Liver (tissue), 9 donors: ENCODE measurements around the gene CD55. TPM values are rescaled to one million over a fixed set of nuclear protein-coding genes. Genes with fewer than 3 reads are reported as not detected.

Experiments used
- DNase-seq: peaks from one replicate; pipeline ENCODE4 v3.0.0-alpha.2; 2017; ENCODE audit warnings: low spot score
- H3K27ac ChIP-seq, 2 donors: one replicate each; pipeline ENCODE4 v1.7.0; 2013; ENCODE audit warnings: inconsistent platforms in 2 of 2, low read length in 2 of 2, control low read depth in 1 of 2, low read depth in 1 of 2, mild to moderate bottlenecking in 1 of 2
- H3K27me3 ChIP-seq, 4 donors: one replicate each; pipeline versions ENCODE4 v1.6.1 to v1.7.0; 2013; ENCODE audit warnings: low read length in 3 of 4, inconsistent platforms in 1 of 4, mild to moderate bottlenecking in 1 of 4, moderate library complexity in 1 of 4; ENCODE audit not compliant: control insufficient read depth in 4 of 4, insufficient read depth in 4 of 4
- H3K36me3 ChIP-seq, 4 donors: one replicate each; pipeline versions ENCODE4 v1.6.1 to v1.7.0; 2013; ENCODE audit warnings: low read length in 3 of 4, mild to moderate bottlenecking in 3 of 4, low read depth in 1 of 4, moderate library complexity in 1 of 4; ENCODE audit not compliant: control insufficient read depth in 4 of 4, insufficient read depth in 3 of 4
- H3K4me1 ChIP-seq, 4 donors: one replicate each; pipeline versions ENCODE4 v1.6.1 to v1.7.0; 2013; ENCODE audit warnings: low read length in 3 of 4, mild to moderate bottlenecking in 3 of 4, moderate library complexity in 1 of 4; ENCODE audit not compliant: control insufficient read depth in 4 of 4, insufficient read depth in 4 of 4
- H3K4me3 ChIP-seq, 3 donors: one replicate each; pipeline versions ENCODE4 v1.6.1 to v1.7.0; 2013; ENCODE audit warnings: low read length in 3 of 3, control low read depth in 1 of 3, low read depth in 1 of 3, mild to moderate bottlenecking in 1 of 3
- H3K9ac ChIP-seq, 2 donors: one replicate each; pipeline ENCODE4 v1.7.0; 2013; ENCODE audit warnings: low read length in 2 of 2, mild to moderate bottlenecking in 2 of 2, moderate library complexity in 2 of 2, control low read depth in 1 of 2, low read depth in 1 of 2
- H3K9me3 ChIP-seq, 4 donors: one replicate each; pipeline versions ENCODE4 v1.6.1 to v1.7.0; 2013; ENCODE audit warnings: low read length in 3 of 4; ENCODE audit not compliant: control insufficient read depth in 4 of 4
- EGR1 ChIP-seq, 2 donors: IDR thresholded peaks; 2 replicates each; pipeline ENCODE4 v1.6.1; 2016 to 2018; ENCODE audit warnings: antibody characterized with exemption in 2 of 2, low read depth in 2 of 2
- FOXA1 ChIP-seq: IDR thresholded peaks from 2 replicates; pipeline ENCODE4 v1.6.1; 2016; ENCODE audit warnings: antibody characterized with exemption
- FOXA2 ChIP-seq: IDR thresholded peaks from 2 replicates; pipeline ENCODE4 v1.6.1; 2016; ENCODE audit warnings: antibody characterized with exemption
- GABPA ChIP-seq, 2 donors: IDR thresholded peaks in 1 of 2; conservative IDR thresholded peaks in 1 of 2; 2 replicates each; pipeline ENCODE4 v1.6.1; 2016; ENCODE audit warnings: antibody characterized with exemption in 2 of 2, mild to moderate bottlenecking in 1 of 2, moderate library complexity in 1 of 2
- HNF4A ChIP-seq, 2 donors: conservative IDR thresholded peaks; 2 replicates each; pipeline ENCODE4 v1.6.1; 2016; ENCODE audit warnings: antibody characterized with exemption in 2 of 2, mild to moderate bottlenecking in 2 of 2
- HNF4G ChIP-seq: IDR thresholded peaks from 2 replicates; pipeline ENCODE4 v1.6.1; 2016; ENCODE audit warnings: antibody characterized with exemption
- JUND ChIP-seq, 2 donors: IDR thresholded peaks; 2 replicates each; pipeline ENCODE4 v1.6.1; 2016; ENCODE audit warnings: antibody characterized with exemption in 2 of 2
- NR2F2 ChIP-seq: IDR thresholded peaks from 2 replicates; pipeline ENCODE4 v1.6.1; 2016; ENCODE audit warnings: antibody characterized with exemption
- RAD21 ChIP-seq, 2 donors: IDR thresholded peaks; 2 replicates each; pipeline ENCODE4 v1.6.1; 2016; ENCODE audit warnings: antibody characterized with exemption in 2 of 2, mild to moderate bottlenecking in 2 of 2
- RXRA ChIP-seq, 2 donors: IDR thresholded peaks; 2 replicates each; pipeline ENCODE4 v1.6.1; 2017 to 2018; ENCODE audit warnings: antibody characterized with exemption in 2 of 2, mild to moderate bottlenecking in 1 of 2
- SP1 ChIP-seq: IDR thresholded peaks from 2 replicates; pipeline ENCODE4 v1.6.1; 2018; ENCODE audit warnings: antibody characterized with exemption, mild to moderate bottlenecking
- TAF1 ChIP-seq: conservative IDR thresholded peaks from 2 replicates; pipeline ENCODE4 v1.6.1; 2016; ENCODE audit warnings: antibody characterized with exemption, mild to moderate bottlenecking
- YY1 ChIP-seq: IDR thresholded peaks from 2 replicates; pipeline ENCODE4 v1.6.1; 2016; ENCODE audit warnings: antibody characterized with exemption, mild to moderate bottlenecking
- WGBS: extraction: QIAGEN DNeasy Blood & Tissue Kit; methylation state at CpG from one replicate; pipeline ENCODE4 v1.1.7; 2013; 5-methylcytosine and 5-hydroxymethylcytosine counted together
- polyA plus RNA-seq, 2 donors: library from polyadenylated mRNA; stranded (reverse) in 1 of 2; unstranded in 1 of 2; fragments of 200-250 nt in 1 of 2; fragments of >200 nt in 1 of 2; fragmentation: Nextera tagmentation in 1 of 2; extraction: Ambion mirVana in 1 of 2; gene quantifications; one replicate each; pipeline versions ENCODE4 v1.2.1 to v1.2.3, GENCODE V29; 2013 to 2015
- total RNA-seq, 2 donors: library from RNA; depleted of rRNA; stranded (reverse); fragments of >200 nt; gene quantifications; one replicate each; pipeline ENCODE4 v1.2.3, GENCODE V29; 2014
- TF ChIP-seq, protein P1 (sequence below): fragments of 150-350 bp; IDR thresholded peaks from 2 replicates; pipeline ENCODE4 v1.5.1; 2017; ENCODE audit warnings: improper control_type of control experiment, low read depth, low read length; ENCODE audit not compliant: missing input control
- TF ChIP-seq, protein P2 (sequence below): IDR thresholded peaks from 2 replicates; pipeline ENCODE4 v1.6.1; 2016; ENCODE audit warnings: antibody characterized with exemption
- TF ChIP-seq, protein P3 (sequence below): IDR thresholded peaks from 2 replicates; pipeline ENCODE4 v1.6.1; 2016; ENCODE audit warnings: antibody characterized with exemption, mild to moderate bottlenecking
- TF ChIP-seq, protein P4 (sequence below): IDR thresholded peaks from 2 replicates; pipeline ENCODE4 v1.6.1; 2016; ENCODE audit warnings: antibody characterized with exemption
- TF ChIP-seq, protein P5 (sequence below): IDR thresholded peaks from 2 replicates; pipeline ENCODE4 v1.6.1; 2016; ENCODE audit warnings: antibody characterized with exemption
- donor health status: healthy.
- donor health status: healthy.
- donor health status: healthy.
- donor health status: healthy.
- donor health status: healthy.

Gene CD55
- total and polyA plus RNA-seq, 4 donors = 11.0 to 27.6 (median 12.6) TPM

DNA sequence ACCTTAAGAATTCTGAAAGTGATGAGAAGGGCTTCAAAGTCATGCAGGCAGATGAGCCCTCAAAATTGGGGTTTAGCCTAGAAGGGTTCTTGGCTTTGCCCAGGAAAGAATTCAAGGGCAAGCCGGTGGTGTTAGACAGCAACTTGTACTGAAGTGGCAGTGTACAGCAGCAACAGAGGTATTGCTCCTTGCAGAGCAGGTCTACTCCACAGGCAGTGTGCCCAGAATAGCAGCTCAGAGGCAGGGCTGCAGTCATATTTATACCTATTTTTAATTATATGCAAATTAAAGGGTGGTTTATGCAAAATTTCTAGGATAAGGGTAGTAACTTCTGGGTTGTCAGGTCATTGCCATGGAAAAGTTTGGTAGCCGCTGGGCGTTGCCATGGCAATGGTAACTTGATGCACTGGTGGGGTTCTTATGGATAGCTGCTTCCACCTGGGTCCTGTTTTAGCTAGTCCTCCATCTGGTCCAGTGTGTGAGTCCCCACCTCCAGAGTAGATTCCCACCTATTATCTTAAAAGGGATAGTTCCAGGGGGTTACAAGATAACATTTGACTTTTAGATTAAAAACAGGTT lies 74.8 kb downstream of the CD55 start:
- Histone ChIP-seq H3K9me3 (no peaks in the 10 kb centered on the region), H3K4me1 (no peaks in the 10 kb centered on the region), H3K9ac (no peak overlapping the region), H3K4me3 (no peak overlapping the region), H3K36me3 (no peaks in the 10 kb centered on the region), H3K27me3 (no peaks in the 10 kb centered on the region), H3K27ac (no peak overlapping the region)
- TF ChIP-seq, protein P1, sequence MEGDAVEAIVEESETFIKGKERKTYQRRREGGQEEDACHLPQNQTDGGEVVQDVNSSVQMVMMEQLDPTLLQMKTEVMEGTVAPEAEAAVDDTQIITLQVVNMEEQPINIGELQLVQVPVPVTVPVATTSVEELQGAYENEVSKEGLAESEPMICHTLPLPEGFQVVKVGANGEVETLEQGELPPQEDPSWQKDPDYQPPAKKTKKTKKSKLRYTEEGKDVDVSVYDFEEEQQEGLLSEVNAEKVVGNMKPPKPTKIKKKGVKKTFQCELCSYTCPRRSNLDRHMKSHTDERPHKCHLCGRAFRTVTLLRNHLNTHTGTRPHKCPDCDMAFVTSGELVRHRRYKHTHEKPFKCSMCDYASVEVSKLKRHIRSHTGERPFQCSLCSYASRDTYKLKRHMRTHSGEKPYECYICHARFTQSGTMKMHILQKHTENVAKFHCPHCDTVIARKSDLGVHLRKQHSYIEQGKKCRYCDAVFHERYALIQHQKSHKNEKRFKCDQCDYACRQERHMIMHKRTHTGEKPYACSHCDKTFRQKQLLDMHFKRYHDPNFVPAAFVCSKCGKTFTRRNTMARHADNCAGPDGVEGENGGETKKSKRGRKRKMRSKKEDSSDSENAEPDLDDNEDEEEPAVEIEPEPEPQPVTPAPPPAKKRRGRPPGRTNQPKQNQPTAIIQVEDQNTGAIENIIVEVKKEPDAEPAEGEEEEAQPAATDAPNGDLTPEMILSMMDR = no peak
- TF ChIP-seq, protein P2, sequence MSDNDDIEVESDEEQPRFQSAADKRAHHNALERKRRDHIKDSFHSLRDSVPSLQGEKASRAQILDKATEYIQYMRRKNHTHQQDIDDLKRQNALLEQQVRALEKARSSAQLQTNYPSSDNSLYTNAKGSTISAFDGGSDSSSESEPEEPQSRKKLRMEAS = no peak
- no peak for TF ChIP-seq FOXA2
- TF ChIP-seq, protein P3, sequence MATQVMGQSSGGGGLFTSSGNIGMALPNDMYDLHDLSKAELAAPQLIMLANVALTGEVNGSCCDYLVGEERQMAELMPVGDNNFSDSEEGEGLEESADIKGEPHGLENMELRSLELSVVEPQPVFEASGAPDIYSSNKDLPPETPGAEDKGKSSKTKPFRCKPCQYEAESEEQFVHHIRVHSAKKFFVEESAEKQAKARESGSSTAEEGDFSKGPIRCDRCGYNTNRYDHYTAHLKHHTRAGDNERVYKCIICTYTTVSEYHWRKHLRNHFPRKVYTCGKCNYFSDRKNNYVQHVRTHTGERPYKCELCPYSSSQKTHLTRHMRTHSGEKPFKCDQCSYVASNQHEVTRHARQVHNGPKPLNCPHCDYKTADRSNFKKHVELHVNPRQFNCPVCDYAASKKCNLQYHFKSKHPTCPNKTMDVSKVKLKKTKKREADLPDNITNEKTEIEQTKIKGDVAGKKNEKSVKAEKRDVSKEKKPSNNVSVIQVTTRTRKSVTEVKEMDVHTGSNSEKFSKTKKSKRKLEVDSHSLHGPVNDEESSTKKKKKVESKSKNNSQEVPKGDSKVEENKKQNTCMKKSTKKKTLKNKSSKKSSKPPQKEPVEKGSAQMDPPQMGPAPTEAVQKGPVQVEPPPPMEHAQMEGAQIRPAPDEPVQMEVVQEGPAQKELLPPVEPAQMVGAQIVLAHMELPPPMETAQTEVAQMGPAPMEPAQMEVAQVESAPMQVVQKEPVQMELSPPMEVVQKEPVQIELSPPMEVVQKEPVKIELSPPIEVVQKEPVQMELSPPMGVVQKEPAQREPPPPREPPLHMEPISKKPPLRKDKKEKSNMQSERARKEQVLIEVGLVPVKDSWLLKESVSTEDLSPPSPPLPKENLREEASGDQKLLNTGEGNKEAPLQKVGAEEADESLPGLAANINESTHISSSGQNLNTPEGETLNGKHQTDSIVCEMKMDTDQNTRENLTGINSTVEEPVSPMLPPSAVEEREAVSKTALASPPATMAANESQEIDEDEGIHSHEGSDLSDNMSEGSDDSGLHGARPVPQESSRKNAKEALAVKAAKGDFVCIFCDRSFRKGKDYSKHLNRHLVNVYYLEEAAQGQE = no peak
- no peak for TF ChIP-seq YY1
- TF ChIP-seq, protein P4, sequence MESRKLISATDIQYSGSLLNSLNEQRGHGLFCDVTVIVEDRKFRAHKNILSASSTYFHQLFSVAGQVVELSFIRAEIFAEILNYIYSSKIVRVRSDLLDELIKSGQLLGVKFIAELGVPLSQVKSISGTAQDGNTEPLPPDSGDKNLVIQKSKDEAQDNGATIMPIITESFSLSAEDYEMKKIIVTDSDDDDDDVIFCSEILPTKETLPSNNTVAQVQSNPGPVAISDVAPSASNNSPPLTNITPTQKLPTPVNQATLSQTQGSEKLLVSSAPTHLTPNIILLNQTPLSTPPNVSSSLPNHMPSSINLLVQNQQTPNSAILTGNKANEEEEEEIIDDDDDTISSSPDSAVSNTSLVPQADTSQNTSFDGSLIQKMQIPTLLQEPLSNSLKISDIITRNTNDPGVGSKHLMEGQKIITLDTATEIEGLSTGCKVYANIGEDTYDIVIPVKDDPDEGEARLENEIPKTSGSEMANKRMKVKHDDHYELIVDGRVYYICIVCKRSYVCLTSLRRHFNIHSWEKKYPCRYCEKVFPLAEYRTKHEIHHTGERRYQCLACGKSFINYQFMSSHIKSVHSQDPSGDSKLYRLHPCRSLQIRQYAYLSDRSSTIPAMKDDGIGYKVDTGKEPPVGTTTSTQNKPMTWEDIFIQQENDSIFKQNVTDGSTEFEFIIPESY = no peak
- no peak for TF ChIP-seq TAF1
- TF ChIP-seq JUND (IDR thresholded peaks at IDR 0.05) = no peak
- TF ChIP-seq RXRA (IDR thresholded peaks at IDR 0.05) = no peak
- TF ChIP-seq NR2F2 = no peak
- TF ChIP-seq HNF4A (conservative IDR thresholded peaks at IDR 0.05) = no peak
- TF ChIP-seq RAD21 (IDR thresholded peaks at IDR 0.05) = no peak
- no peak for TF ChIP-seq HNF4G
- TF ChIP-seq, protein P5, sequence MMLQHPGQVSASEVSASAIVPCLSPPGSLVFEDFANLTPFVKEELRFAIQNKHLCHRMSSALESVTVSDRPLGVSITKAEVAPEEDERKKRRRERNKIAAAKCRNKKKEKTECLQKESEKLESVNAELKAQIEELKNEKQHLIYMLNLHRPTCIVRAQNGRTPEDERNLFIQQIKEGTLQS = no peak
- no peak for TF ChIP-seq SP1
- TF ChIP-seq FOXA1 = no peak
- TF ChIP-seq EGR1 (IDR thresholded peaks at IDR 0.05; ENCODE audit: low read depth in 2 of 2) = no peak
- no peak for TF ChIP-seq GABPA (IDR thresholded peaks at IDR 0.05 in 1 of 2, conservative IDR thresholded peaks at IDR 0.05 in 1 of 2)
- no peak for DNase-seq
- WGBS = 72% methylated on average over 3 of the region's 3 CpGs
